ENCODE data around the gene ATP13A3. TPM values are rescaled to one million over a fixed set of nuclear protein-coding genes. Genes with fewer than 3 reads are reported as not detected.

Gene ATP13A3
- total and polyA plus RNA-seq, 12 donors: 17.6 to 111 (median 63.3) TPM

DNA sequence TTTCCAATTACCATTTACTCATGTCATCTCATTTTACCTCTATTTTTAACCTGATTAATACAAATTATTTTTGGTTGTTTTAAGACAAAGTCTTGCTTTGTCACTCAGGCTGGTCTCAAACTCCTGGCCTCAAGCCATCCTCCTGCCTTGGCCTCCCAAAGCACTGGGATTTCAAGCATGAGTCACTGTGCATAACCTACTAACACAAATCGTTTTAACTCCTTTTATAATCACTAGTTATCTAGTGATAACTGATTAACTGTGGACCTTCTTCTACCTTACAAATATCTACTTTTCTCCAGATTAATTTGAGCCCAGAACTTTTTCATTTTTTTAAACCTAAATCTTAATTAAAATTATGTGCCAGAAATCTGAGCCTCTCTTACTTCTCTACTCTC is 4.6 kb downstream of the ATP13A3 start:
- H3K4me3 ChIP-seq: no peak overlapping the region
- no peaks in the 10 kb centered on the region for H3K36me3 ChIP-seq (replicated peaks in 1 of 2)
- no peaks in the 10 kb centered on the region for H3K27me3 ChIP-seq
- intact Hi-C loops (cut with DNase I): no loop called here
- H3K9me3 ChIP-seq (replicated peaks in 1 of 3): no peaks in the 10 kb centered on the region
- 37 to 45% (median 39%) methylated on average over 1 of the region's 1 CpG for WGBS, 4 donors
- no peak overlapping the region for H3K27ac ChIP-seq
- peaks cover 11 to 55% of the 10 kb centered on the region in 2 donors for H3K4me1 ChIP-seq (replicated peaks in 1 of 2)
- DNase-seq: no peak
- TF ChIP-seq, protein P1, sequence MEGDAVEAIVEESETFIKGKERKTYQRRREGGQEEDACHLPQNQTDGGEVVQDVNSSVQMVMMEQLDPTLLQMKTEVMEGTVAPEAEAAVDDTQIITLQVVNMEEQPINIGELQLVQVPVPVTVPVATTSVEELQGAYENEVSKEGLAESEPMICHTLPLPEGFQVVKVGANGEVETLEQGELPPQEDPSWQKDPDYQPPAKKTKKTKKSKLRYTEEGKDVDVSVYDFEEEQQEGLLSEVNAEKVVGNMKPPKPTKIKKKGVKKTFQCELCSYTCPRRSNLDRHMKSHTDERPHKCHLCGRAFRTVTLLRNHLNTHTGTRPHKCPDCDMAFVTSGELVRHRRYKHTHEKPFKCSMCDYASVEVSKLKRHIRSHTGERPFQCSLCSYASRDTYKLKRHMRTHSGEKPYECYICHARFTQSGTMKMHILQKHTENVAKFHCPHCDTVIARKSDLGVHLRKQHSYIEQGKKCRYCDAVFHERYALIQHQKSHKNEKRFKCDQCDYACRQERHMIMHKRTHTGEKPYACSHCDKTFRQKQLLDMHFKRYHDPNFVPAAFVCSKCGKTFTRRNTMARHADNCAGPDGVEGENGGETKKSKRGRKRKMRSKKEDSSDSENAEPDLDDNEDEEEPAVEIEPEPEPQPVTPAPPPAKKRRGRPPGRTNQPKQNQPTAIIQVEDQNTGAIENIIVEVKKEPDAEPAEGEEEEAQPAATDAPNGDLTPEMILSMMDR (IDR thresholded peaks at IDR 0.05): no peak
- no peak for TF ChIP-seq POLR2A (IDR thresholded peaks at IDR 0.05)

DNA sequence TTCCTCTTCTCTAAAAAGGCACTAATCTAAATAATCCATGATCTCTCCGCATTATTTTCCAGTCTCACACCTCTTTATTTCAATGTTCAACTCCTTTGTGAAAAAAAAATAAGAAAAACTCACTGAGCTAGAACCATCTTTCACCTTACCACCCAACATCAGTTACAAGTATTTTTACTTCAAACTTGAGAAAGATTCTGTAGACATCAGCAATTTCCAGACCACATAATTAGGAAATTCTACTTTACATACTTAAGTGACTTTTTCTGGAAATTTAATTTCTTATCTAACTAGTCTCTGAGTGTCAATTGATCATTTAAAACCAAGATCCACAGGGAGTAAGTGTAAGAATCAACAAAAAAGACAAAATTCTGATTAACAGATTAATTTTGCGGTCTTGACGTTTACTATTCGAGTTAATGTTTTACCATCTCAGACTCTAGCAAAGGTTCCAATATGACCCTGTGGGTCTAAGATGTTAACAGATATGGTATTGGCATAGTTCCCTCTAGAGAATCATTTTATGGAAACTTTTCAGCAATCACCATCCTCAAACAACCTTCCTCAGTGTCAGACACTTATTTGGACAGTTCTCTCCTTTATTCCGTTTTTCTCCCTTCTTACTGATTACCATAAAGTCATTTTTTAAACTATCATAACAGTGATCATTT is 5.1 kb downstream of the ATP13A3 start:
- no peak for DNase-seq
- H3K36me3 ChIP-seq (replicated peaks in 1 of 2): no peaks in the 10 kb centered on the region
- no peaks in the 10 kb centered on the region for H3K27me3 ChIP-seq
- no peak overlapping the region for H3K4me3 ChIP-seq
- 89 to 92% (median 90%) methylated on average over 5 of the region's 5 CpGs for WGBS, 4 donors
- TF ChIP-seq, protein P1 (IDR thresholded peaks at IDR 0.05): no peak
- no peak for TF ChIP-seq POLR2A (IDR thresholded peaks at IDR 0.05)
- intact Hi-C loops (cut with DNase I): no loop called here
- H3K27ac ChIP-seq: no peak overlapping the region
- H3K4me1 ChIP-seq (replicated peaks in 1 of 2): peaks cover 9 to 57% of the 10 kb centered on the region in 2 donors
- no peaks in the 10 kb centered on the region for H3K9me3 ChIP-seq (replicated peaks in 1 of 3)

DNA sequence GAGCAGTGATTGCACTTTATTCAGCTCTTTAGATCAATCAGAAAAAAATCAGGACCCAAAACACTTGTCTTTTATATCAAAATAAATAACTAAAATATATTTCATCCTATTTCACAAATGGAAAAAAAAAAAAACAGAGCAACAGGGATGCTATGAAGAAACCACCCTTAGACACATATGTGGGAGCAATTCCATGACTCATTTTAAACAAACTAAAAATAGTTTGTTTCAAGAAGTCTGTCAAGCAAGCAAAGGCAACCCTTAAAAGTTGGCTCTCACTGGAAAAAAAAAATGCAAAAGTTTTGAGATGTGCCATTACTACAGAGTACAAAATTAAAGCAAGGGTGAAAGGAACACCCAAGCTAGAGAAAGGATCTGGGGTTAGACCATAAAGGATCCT is 5.7 kb downstream of the ATP13A3 start:
- TF ChIP-seq POLR2A (IDR thresholded peaks at IDR 0.05): no peak
- TF ChIP-seq, protein P1 (IDR thresholded peaks at IDR 0.05): no peak
- peaks cover 9 to 63% of the 10 kb centered on the region in 2 donors for H3K4me1 ChIP-seq (replicated peaks in 1 of 2)
- H3K4me3 ChIP-seq: no peak overlapping the region
- no peaks in the 10 kb centered on the region for H3K36me3 ChIP-seq (replicated peaks in 1 of 2)
- no peaks in the 10 kb centered on the region for H3K9me3 ChIP-seq (replicated peaks in 1 of 3)
- H3K27me3 ChIP-seq: no peaks in the 10 kb centered on the region
- intact Hi-C loops (cut with DNase I): no loop called here
- no peak for DNase-seq
- H3K27ac ChIP-seq: no peak overlapping the region

DNA sequence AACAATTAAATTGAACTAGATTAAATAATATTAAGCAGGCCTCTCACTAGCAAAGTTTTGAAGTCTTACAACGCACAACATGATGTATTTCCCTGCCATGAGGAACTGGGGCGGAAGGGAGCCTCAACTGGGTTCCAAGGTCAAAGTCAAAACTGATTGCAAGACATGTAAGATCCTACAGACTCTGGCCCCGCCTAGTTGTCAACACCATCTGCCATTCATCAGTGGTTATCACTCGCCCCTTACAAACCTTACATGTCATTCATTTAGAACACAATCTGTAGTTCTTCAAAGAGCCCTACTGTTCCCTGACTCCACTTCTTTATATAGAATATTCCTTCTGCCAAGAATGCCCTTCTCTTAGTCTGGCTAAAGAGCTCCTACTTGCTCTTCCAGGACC is 10.0 kb downstream of the ATP13A3 start:
- intact Hi-C loops (cut with DNase I): loop anchor here in 1 of 2 donors (5.0 kb wide), 1 partner anchor 116 kb away; no protein-coding TSS in a partner anchor
- no peaks in the 10 kb centered on the region for H3K9me3 ChIP-seq (replicated peaks in 1 of 3)
- 61 to 69% (median 68%) methylated on average over 4 of the region's 4 CpGs for WGBS, 4 donors
- peaks cover 8 to 47% of the 10 kb centered on the region in 2 donors for H3K4me1 ChIP-seq (replicated peaks in 1 of 2)
- no peak overlapping the region for H3K27ac ChIP-seq
- no peak for DNase-seq
- H3K4me3 ChIP-seq: no peak overlapping the region
- H3K36me3 ChIP-seq (replicated peaks in 1 of 2): no peaks in the 10 kb centered on the region
- TF ChIP-seq, protein P1 (IDR thresholded peaks at IDR 0.05): no peak
- TF ChIP-seq POLR2A (IDR thresholded peaks at IDR 0.05): no peak
- no peaks in the 10 kb centered on the region for H3K27me3 ChIP-seq
